GM12873 (cell line): ENCODE results near the gene BRCA1.

Experiments used
- CTCF ChIP-seq: IDR thresholded peaks from 2 replicates; pipeline ENCODE4 v1.5.1; 2012; ENCODE audit warnings: low read depth, mild to moderate bottlenecking, moderate library complexity, low read length, control low read depth; ENCODE audit not compliant: insufficient read depth; ENCODE audit errors: missing control alignments

BRCA1 gene

GRCh38 chr17:43033948-43034881, 90.9 kb downstream of the BRCA1 start:
- TF ChIP-seq CTCF: no peak

GRCh38 chr17:43031666-43032065, 93.5 kb downstream of the BRCA1 start:
- TF ChIP-seq CTCF: no peak

- no peak for TF ChIP-seq CTCF
These were observed 94.9 kb downstream of the BRCA1 start for GRCh38 chr17:43030137-43030767.

- TF ChIP-seq CTCF: no peak
These were observed 96.8 kb downstream of the BRCA1 start for GRCh38 chr17:43028221-43028861.

GRCh38 chr17:43027091-43028032, 97.8 kb downstream of the BRCA1 start:
- no peak for TF ChIP-seq CTCF

- no peak for TF ChIP-seq CTCF
These were observed 98.6 kb downstream of the BRCA1 start for GRCh38 chr17:43026595-43026994.
